Common myeloid progenitor, CD34-positive (primary cell): ENCODE results near the gene C2orf74.
"Not testable (repeated sequence)": the region's sequence is repeated elsewhere in the genome, so short reads cannot be mapped to it uniquely, and the experiment has no call there.

Source experiments
- CTCF ChIA-PET: fragments of 350-600 bp; sonication (Branson Sonifier 250); formaldehyde crosslinking; loops from one replicate; lab custom pipeline; 2021; ENCODE audit warnings: antibody characterized with exemption; lab: Charles Lee
- POLR2A ChIA-PET: fragments of 350-600 bp; sonication (Branson Sonifier 250); formaldehyde crosslinking; loops from one replicate; lab custom pipeline; 2021; ENCODE audit warnings: antibody characterized with exemption; lab: Charles Lee
- DNase-seq, 3 donors: peaks; one replicate each; pipeline versions ENCODE4 v3.0.0 to v3.0.0-alpha.2; 2013
- H3K27ac ChIP-seq, 2 experiments: 1 replicate in 1 of 2; 2 replicates in 1 of 2; pipeline ENCODE4 v1.7.0; 2013; ENCODE audit warnings: inconsistent platforms in 2 of 2, low read length in 2 of 2, mild to moderate bottlenecking in 2 of 2, low read depth in 1 of 2, moderate library complexity in 1 of 2; ENCODE audit not compliant: severe bottlenecking in 2 of 2, insufficient read depth in 1 of 2, poor library complexity in 1 of 2
- H3K27me3 ChIP-seq, 5 experiments: replicated peaks in 2 of 5; 1 replicate in 3 of 5; 2 replicates in 2 of 5; pipeline versions ENCODE4 v1.6.1 to v1.7.0; 2013; ENCODE audit warnings: low read length in 4 of 5, mild to moderate bottlenecking in 2 of 5, moderate library complexity in 2 of 5, inconsistent platforms in 1 of 5; ENCODE audit not compliant: insufficient read depth in 5 of 5, control insufficient read depth in 4 of 5
- H3K36me3 ChIP-seq, 4 experiments: 1 replicate in 2 of 4; 2 replicates in 2 of 4; pipeline versions ENCODE4 v1.6.1 to v1.7.0; 2013; ENCODE audit warnings: low read length in 3 of 4, control low read depth in 1 of 4, mild to moderate bottlenecking in 1 of 4; ENCODE audit not compliant: control insufficient read depth in 4 of 4, insufficient read depth in 4 of 4
- H3K4me1 ChIP-seq, 4 experiments: 1 replicate in 3 of 4; 2 replicates in 1 of 4; pipeline versions ENCODE4 v1.6.1 to v1.7.1; 2013; ENCODE audit warnings: low read length in 3 of 4, mild to moderate bottlenecking in 3 of 4, control low read depth in 1 of 4, inconsistent platforms in 1 of 4, moderate library complexity in 1 of 4; ENCODE audit not compliant: control insufficient read depth in 4 of 4, insufficient read depth in 4 of 4; ENCODE audit errors: control extremely low read depth in 1 of 4
- H3K4me3 ChIP-seq, 7 experiments: 1 replicate in 4 of 7; 2 replicates in 3 of 7; pipeline versions ENCODE4 v1.5.1 to v1.7.0; 2013; ENCODE audit warnings: mild to moderate bottlenecking in 7 of 7, low read length in 6 of 7, moderate library complexity in 6 of 7, inconsistent platforms in 2 of 7, low read depth in 2 of 7, control low read depth in 1 of 7; ENCODE audit not compliant: insufficient read depth in 4 of 7, control insufficient read depth in 1 of 7; ENCODE audit errors: extremely low read depth in 1 of 7
- H3K9me3 ChIP-seq, 5 experiments: 1 replicate in 4 of 5; 2 replicates in 1 of 5; pipeline versions ENCODE4 v1.6.1 to v1.7.1; 2013; ENCODE audit warnings: low read length in 4 of 5, mild to moderate bottlenecking in 2 of 5, inconsistent platforms in 1 of 5, low read depth in 1 of 5, moderate library complexity in 1 of 5; ENCODE audit not compliant: control insufficient read depth in 4 of 5, insufficient read depth in 2 of 5; ENCODE audit errors: control extremely low read depth in 1 of 5
- WGBS: methylation state at CpG from one replicate; pipeline ENCODE4 v1.1.5; 2013; ENCODE audit not compliant: insufficient coverage; 5-methylcytosine and 5-hydroxymethylcytosine counted together

Gene C2orf74

GRCh38 chr2:61149074-61149473, 12.9 kb upstream of the C2orf74 start:
- no peaks in the 10 kb centered on the region for H3K9me3 ChIP-seq
- no peak for DNase-seq
- POLR2A ChIA-PET: no interaction called here
- peaks cover 0 to 11% (median 2%) of the 10 kb centered on the region in 4 experiments for H3K4me1 ChIP-seq
- peaks cover 4 to 35% (median 23%) of the 10 kb centered on the region in 4 experiments for H3K36me3 ChIP-seq
- WGBS: 95% methylated on average over 6 of the region's 6 CpGs
- CTCF ChIA-PET: interaction anchor here (0.6 kb wide), 1 partner anchor 166 kb away, joined by 3 read pairs; no protein-coding TSS in a partner anchor
- no peak overlapping the region for H3K4me3 ChIP-seq
- H3K27me3 ChIP-seq: no peaks in the 10 kb centered on the region
- H3K27ac ChIP-seq: no peak overlapping the region

- no peak for DNase-seq
- no peaks in the 10 kb centered on the region for H3K9me3 ChIP-seq
- H3K27me3 ChIP-seq: no peaks in the 10 kb centered on the region
- H3K4me1 ChIP-seq: no peaks in the 10 kb centered on the region
- ChIA-PET CTCF (interaction anchor here (1.4 kb wide), 1 partner anchor 13 kb away, joined by 3 read pairs; no protein-coding TSS in a partner anchor), POLR2A (no interaction called here)
- no peak overlapping the region for H3K27ac ChIP-seq
- no peak overlapping the region for H3K4me3 ChIP-seq
- no CpG with 5 or more reads among the region's 1 CpG for WGBS
- H3K36me3 ChIP-seq: peaks cover 4 to 35% (median 23%) of the 10 kb centered on the region in 4 experiments
These were observed 10.6 kb upstream of the C2orf74 start for GRCh38 chr2:61151436-61151835.

DNA sequence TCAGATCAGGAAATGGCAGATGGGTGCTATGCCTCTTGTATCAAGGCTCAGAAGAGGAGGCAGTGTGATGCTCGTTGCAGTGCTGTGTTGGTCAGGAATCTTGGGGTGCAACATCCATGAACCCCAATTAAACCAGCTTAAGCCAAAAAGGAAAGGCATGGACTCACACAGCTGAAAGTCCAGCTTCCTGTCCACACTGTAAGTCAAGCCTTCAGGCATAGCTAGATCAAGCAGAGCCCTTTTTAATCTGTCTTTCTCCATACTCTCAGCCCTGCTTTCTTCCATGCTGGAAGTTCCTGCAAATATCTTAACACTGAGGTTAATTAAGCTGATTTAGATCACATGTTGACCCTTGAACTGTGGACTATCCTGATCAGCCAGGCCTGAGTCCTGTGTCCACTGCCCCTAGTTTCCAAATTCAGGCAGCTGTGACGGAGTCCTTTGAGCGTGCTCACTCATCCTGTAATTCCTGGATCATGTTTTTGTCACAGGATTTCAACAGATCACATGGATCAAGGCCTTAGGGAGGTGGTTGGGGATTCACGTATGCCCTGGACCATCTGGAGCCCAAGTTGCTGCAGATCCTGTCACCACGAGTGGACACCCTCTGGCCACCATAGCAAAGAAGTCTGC, 4.5 kb upstream of the C2orf74 start:
- Histone ChIP-seq H3K27ac (no peak overlapping the region), H3K4me1 (no peaks in the 10 kb centered on the region), H3K27me3 (no peaks in the 10 kb centered on the region), H3K9me3 (peaks cover 0 to 15% (median 2%) of the 10 kb centered on the region in 5 experiments), H3K36me3 (peaks cover 3 to 30% (median 18%) of the 10 kb centered on the region in 4 experiments), H3K4me3 (no peak overlapping the region)
- CTCF ChIA-PET: no interaction called here
- WGBS: 93% methylated on average over 5 of the region's 5 CpGs
- no peak for DNase-seq
- POLR2A ChIA-PET: no interaction called here

DNA sequence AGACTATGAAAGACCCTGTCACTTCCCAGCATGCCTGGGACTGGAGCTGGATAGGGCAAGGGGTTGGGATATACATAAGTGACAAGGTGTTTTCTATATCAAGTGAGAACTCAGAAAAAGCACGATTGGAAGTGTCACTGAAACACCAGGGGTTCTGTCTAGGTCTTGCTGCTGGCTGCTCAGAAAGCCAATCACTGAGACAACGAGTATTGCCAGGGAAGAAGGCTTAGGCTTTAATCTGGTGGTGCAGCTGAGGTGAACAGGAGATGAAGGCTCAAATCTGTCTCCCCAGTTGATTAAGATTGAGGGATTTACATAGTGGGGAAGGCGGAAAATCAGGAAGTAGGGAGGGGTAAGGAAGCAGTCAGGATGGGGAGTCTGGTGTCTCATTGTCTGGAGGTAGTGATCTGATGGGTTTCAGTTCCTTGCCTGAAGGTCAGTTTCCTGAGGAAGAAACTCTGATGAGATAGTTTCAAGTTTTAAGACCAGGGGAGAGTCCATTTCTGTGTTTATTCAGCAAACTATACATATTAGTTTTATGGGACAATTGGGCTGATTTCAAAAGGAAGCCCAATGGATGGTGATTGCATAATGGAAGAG, 3.5 kb upstream of the C2orf74 start:
- POLR2A ChIA-PET: no interaction called here
- Histone ChIP-seq H3K9me3 (peaks cover 0 to 15% (median 2%) of the 10 kb centered on the region in 5 experiments), H3K27me3 (no peaks in the 10 kb centered on the region), H3K27ac (no peak overlapping the region), H3K4me1 (no peaks in the 10 kb centered on the region), H3K36me3 (peaks cover 6 to 37% (median 24%) of the 10 kb centered on the region in 4 experiments), H3K4me3 (no peak overlapping the region)
- DNase-seq: no peak
- CTCF ChIA-PET: no interaction called here
- WGBS: 98% methylated on average over 3 of the region's 3 CpGs

DNA sequence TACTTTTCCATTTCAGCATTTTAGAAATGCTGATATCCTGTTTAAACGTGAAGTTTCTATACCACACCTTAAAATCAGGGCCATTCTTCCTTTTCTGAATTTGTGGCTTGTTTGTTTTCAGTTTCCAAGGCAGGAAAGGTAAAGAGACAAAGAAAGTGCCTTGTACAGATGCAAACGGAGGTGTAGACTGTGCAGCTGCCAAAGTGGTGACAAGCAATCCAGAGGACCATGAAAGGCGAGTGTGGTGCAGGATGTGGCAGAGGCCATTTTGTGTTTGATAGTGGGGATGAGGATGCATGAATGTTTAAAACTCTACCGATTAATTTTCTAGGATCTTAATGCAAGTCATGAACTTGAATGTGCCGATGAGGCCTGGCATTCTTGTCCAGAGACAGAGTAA, 733 bp downstream of the C2orf74 start:
- CTCF ChIA-PET: no interaction called here
- peaks cover 0 to 10% (median 2%) of the 10 kb centered on the region in 5 experiments for H3K9me3 ChIP-seq
- H3K4me3 ChIP-seq: no peak overlapping the region
- H3K4me1 ChIP-seq: no peaks in the 10 kb centered on the region
- peaks cover 20 to 59% (median 33%) of the 10 kb centered on the region in 4 experiments for H3K36me3 ChIP-seq
- no peak overlapping the region for H3K27ac ChIP-seq
- no peak for DNase-seq
- POLR2A ChIA-PET: no interaction called here
- 98% methylated on average over 5 of the region's 5 CpGs for WGBS
- H3K27me3 ChIP-seq: no peaks in the 10 kb centered on the region

- WGBS: 100% methylated on average over 5 of the region's 7 CpGs
- peaks cover 17 to 45% (median 25%) of the 10 kb centered on the region in 4 experiments for H3K36me3 ChIP-seq
These were observed 3.1 kb downstream of the C2orf74 start for GRCh38 chr2:61165082-61165481.

GRCh38 chr2:61165946-61166345, 4.0 kb downstream of the C2orf74 start:
- Histone ChIP-seq H3K4me1 (peaks cover 0 to 2% (median 0%) of the 10 kb centered on the region in 4 experiments), H3K27ac (no peak overlapping the region), H3K27me3 (no peaks in the 10 kb centered on the region), H3K36me3 (peaks cover 17 to 39% (median 24%) of the 10 kb centered on the region in 4 experiments), H3K4me3 (no peak overlapping the region), H3K9me3 (no peaks in the 10 kb centered on the region)
- WGBS: 100% methylated on average over 3 of the region's 3 CpGs
- ChIA-PET CTCF (no interaction called here), POLR2A (interaction anchor here (0.7 kb wide), 1 partner anchor 475 kb away, joined by 3 read pairs; no protein-coding TSS in a partner anchor)
- no peak for DNase-seq

More at GRCh38 chr2:61165082-61165481, 3.1 kb downstream of the C2orf74 start:
- POLR2A ChIA-PET, DNase-seq, H3K27ac ChIP-seq, H3K9me3 ChIP-seq, H3K4me1 ChIP-seq, H3K4me3 ChIP-seq, H3K27me3 ChIP-seq: not testable (repeated sequence)
- CTCF ChIA-PET: interaction anchor here (1.0 kb wide), 1 partner anchor 14 kb away, joined by 3 read pairs; no protein-coding TSS in a partner anchor
